ENCODE results near the gene C9orf57.
"Not testable (repeated sequence)": the region's sequence is repeated elsewhere in the genome, so short reads cannot be mapped to it uniquely, and the experiment has no call there.

The C9orf57 gene, protein sequence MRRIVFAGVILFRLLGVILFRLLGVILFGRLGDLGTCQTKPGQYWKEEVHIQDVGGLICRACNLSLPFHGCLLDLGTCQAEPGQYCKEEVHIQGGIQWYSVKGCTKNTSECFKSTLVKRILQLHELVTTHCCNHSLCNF

DNA sequence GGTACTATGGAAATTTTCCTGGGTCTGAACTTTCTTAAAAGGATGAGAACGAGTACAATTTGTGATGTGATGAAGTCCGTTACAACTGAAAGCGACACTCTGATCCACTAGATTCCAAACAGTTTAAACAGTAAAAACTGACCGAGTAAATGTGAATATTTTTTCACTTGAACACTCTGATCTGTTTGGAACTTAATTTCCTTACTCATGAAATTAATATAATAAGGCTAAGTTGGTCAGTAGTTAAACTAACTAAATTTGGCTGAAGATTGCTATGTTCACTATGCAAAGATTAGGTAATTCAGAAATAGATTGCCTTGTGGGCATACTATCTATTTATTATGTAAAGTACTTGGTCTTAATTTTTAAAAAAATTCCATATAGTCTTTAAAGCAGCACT is at the start of gene C9orf57:
C9orf57 (minus strand) TSS at position 101 of the 400 bp plus-strand sequence. CDS start 1,282 bp downstream, outside the sequence.
- no peak for DNase-seq

DNA sequence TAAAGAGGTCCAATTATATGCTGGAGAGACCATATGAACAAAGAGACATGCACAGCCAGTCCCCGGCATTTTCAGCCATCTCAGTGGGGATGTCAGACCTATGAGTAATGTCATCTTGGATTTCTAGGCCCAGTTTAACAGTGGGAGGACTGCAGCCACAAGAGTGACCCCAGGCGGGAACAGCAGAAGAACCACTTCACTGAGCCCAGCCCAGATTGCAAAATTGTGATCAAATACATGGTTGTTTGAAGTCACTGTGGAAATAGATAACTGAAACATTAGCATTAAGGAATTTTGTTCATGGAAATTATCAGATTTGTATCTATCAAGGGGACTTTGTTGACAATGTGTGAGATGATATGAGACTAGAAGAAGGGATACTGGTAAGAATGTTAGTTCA is 42.1 kb upstream of the C9orf57 start:
- DNase-seq: no peak

DNA sequence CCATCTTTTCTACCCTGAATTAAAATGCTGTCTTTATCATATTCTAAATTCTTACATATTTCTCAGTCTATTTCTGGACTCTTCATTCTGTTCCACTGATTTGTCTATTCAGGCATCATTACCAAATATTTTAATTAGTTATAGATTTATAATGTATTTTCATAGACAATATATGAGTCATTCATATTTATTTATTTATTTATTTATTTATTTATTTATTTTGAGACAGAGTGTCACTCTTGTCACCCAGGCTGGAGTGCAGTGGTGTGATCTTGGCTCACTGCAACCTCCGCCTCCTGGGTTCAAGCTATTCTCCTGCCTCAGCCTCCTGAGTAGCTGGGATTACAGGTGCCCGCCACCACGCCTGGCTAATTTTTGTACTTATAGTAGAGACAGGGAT is 35.1 kb upstream of the C9orf57 start:
- DNase-seq: not testable (repeated sequence)

DNA sequence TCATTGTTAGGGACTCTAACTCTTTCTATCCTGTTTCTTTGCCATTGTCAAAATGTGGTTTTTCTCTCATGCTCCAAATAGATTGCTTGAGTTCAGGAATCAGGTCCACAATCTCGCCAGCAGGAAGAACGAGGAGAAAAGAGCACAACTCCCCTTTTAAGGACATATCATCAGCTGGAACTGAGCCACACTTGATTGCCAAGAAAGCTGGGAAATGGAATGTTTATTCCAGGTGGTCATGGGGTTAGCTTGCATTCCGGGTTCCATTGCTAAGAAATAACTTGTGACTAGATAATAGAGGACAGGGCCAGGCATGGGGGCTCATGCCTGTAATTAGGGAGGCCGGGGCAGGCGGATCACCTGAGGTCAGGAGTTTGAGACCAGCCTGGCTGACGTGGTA is 32.4 kb upstream of the C9orf57 start:
- no peak for DNase-seq

DNA sequence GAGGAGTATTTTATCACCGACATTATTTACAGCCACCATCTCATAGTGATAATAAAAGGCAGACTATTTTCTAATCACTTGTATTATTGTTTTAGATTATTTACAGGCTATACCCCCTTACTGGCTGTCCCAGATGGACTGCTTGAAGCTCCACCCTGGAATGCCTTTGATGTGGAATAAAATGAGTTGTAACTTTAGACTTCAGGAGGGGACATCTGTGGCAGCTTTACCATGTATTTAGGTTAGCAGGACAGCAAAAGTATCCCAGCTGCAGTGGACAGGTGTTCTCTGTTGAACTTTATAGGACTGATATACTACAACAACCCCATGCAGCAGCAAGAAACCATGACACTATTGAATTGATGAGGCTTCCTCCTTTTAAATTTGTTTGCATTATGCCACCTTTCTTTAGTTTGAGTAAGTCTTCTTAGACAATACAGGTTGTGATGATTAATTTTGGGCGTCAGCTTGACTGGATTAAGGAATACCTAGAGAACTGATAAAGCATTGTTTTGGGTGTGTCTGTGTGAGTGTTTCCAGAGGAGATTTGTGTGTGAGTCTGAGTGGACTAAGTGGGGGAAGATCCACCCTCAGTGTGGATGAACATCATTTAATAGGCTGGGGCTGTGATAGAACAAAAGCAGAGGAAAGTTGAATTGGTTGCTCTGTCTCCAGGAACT is 29.2 kb upstream of the C9orf57 start:
- DNase-seq: no peak

DNA sequence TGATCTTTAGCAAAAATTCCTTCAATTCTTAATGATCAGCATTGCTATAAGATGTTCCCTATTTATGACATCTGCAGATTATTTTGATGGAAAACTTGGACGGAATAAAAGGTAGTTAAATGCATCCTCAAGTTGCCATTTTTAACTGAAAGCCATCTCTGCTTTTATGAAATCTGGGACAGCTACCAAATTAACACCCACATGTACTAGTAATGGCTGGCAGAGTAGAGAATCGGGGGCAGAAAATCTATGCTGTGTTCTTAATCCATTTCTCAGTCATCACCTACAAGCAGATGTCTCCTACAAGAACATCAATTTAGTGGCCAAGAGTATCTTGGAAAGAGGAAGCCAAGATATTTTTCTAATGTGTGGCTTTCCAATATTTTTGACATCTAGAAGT is 22.1 kb upstream of the C9orf57 start:
- no peak for DNase-seq

DNA sequence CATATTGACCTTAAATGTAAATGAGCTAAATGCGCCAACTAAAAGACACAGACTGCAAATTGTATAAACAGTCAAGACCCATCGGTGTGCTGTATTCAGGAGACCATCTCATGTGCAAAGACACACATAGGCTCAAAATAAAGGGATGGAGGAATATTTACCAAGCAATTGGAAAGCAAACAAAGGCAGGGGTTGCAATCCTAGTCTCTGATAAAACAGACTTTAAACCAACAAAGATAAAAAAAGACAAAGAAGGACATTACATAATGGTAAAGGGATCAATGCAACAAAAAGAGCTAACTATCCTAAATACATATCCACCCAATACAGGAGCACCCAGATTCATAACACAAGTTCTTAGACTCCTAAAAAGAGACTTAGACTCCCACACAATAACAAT is 14.3 kb upstream of the C9orf57 start:
- not testable (repeated sequence) for DNase-seq

DNA sequence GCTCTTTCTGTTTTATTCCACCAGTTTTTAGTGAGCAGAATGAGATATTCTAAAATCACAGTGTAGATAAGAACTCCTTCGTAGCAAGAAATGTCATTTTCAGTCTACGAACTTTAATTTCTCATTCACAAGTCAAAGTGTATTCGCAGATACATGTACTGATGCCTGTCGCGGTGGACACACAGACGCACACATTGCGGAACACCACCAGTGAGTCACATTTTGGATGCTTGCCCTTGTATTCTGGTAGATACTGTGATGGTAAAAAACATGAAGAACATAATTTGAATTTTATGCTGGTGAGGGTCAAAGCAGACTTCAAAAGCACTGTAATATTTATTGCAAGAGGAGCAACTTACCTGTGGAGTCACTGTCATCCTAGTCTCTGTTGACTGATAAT is 4.7 kb upstream of the C9orf57 start:
- DNase-seq: no peak

DNA sequence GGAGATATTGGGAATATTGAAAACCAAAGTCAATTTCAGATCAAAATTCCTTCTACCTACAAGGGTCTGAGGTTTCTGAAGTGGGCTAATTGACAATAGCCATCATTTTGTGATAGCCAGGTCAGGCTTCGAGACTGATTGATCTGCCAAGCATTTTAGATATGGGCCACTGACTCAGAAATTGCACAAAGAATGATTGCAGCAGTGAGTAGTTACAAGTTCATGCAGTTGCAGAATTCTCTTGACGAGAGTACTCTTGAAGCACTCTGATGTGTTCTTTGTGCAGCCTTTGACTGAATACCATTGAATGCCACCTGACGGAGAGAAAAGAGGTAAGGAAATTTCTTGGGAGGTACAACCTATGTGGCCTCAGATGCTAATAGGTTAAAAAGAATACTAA is 8.3 kb downstream of the C9orf57 start:
- DNase-seq: no peak

DNA sequence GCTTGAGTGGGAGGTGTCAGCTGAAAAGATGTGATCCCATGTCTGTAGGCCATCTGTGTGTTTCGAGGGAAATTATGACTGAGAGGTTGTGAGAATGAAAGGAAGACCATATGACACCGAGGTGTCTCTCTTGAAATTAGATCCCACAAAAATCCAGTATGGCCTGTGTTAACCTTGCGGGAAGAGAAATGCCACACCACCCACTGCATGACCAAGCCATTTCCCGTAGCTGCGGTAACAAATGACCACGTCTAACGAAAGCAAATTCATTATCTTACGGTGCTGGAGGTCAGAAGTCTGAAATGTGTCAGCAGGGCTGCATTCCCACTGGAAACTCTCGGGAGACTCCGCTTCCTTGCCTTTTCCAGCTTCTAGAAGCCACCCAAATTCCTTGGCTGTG is 11.6 kb downstream of the C9orf57 start:
- no peak for DNase-seq

DNA sequence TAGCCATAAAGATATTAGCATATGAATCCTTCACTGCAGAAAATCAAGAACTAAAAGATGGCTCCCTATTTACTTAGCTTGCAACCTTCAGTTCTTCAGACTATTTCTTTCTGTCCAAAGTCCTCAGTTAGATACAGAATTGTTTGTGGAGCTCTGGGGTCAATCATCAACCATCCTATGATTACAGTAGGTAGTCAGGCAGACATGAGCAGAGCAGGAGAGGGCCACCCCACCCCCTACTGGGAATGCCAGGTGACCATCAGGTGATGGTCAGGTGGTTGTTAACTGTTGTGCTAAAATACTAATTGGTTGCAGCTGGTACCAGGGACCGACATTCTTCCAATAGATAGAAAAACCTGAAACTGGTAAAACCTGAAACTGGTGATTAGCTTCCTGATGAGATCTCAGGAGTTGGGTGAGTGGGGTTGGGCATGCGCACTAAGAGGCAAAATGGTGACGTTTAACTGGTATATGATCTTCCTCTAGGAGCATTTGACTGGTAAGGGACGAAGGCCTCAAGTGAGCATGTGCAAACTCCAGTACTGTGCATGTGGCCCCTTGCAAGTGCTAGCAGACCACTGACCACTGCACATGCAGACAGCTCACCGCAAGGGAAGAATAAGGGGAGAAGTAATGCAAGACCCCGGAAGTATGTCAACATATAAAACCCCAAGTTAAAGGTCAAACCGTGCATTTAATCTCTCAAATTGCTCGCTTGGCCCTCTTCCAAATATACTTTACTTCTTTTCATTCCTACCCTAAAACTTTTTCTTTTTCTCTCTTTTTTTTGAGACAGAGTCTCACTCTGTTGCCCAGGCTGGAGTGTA is 13.6 kb downstream of the C9orf57 start:
- DNase-seq: no peak

DNA sequence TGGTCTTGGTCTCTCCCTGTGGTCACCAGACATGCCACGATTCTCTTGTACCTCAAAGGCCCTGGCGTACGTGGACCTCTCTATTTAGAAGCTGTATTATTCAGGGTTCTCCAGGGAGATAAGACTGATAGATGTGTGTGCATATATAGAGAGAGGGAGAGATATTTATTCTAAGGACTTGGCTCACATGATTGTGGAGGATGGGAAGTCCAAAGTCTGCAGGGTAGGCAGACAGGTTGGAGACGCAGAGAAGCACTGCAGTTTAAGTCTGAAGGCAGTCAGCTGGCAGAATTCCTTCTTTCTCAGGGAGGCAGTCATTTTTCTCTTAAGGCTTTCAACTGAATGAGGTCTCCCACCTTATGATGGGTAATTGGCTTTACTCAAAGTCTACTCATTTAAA is 16.3 kb downstream of the C9orf57 start:
- no peak for DNase-seq

DNA sequence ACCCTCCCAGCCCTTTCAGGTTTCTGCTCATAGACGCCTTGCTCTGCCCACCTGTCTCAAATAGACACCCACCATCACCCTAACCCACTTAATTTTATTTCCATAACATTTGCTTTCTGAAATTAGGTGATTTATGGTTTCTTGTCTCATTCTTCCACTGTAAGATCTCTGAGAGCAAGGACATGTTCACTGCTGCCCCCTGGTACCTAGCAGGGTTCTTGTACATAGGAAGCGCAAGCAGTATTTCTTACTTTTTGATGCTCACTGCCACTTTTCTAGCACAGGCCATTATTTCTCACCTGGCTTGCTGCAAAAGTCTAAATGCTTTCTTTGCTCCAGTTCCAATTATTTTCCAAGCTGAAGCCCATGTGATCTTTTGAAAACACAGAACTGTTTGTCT is 16.8 kb downstream of the C9orf57 start:
- no peak for DNase-seq

DNA sequence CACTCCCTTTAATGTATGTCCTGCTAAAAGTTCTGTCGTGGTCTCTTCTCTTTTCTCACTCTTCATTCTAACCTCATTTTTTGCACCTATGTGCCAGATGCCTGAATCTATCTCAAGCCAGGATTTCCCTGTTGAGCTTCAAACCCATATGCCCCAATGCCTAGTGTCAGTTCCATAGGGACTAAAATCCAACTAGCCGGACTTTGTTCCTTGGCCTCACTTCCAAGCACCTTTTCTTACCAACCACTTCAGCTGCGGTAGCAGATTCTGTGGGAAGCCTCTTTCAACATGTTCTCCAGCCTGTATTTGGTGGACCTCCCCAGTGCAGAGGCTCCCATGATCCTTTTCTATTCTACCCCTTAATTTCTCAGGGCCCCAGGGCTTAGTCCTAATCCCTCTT is 17.5 kb downstream of the C9orf57 start:
- DNase-seq: no peak

DNA sequence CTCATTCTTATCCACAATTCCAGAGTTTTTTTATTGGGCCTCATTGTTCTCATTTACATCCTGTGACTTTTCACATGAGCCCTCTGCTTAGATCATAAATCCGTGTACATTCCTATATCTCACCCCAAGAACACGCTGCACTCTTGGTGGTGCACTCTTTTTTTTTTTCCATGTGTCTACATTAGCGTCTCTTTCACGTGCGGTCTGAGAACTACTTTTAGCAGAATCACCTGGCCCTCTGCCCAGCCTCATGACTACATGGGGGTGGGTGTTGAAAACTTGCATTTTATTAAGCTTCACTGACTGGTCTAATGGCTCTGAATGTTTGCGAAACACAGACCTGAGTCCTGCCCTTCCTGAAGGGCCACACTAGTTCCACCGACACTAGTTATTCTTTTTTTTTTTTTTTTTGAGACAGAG is 18.6 kb downstream of the C9orf57 start:
- peak; percentile 1 for DNase-seq

DNA sequence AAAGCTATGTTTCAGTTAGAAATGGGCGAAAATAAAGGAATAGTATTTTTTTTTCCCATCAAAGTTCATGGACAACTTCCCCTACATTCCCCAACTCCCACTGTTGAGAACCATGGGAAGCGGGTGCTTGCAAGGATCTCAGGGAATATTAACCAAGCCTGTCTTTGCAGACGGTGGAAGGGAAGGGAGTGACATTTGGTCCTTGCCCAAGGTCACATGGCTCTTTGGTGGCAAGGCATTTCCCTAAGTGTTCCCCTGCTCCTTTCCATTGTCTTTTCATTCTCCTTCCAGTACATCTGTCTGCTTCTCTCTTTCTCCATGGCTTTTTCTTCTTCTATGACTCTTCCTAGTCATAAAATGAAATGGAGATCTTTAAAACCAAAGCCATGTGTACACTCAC is 19.0 kb downstream of the C9orf57 start:
- no peak for DNase-seq

DNA sequence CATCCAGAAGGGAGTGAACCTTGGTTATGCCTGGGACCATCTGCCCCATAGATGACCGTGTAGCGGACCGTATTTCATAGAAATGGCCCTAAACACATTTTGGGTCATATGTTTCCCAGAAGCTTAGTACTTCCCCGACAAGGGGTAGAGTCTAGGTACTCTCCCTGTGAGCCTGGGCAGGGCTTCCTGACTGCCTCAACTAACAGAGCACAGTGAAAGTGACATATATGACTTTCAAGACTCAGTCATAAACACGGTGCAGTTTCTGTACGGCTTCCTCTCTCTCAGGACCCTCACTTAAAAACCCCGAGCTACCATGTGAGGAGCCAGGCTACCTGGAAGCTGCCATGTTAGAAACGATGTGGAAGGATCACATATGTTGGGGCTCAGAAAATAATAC is 20.9 kb downstream of the C9orf57 start:
- no peak for DNase-seq

DNA sequence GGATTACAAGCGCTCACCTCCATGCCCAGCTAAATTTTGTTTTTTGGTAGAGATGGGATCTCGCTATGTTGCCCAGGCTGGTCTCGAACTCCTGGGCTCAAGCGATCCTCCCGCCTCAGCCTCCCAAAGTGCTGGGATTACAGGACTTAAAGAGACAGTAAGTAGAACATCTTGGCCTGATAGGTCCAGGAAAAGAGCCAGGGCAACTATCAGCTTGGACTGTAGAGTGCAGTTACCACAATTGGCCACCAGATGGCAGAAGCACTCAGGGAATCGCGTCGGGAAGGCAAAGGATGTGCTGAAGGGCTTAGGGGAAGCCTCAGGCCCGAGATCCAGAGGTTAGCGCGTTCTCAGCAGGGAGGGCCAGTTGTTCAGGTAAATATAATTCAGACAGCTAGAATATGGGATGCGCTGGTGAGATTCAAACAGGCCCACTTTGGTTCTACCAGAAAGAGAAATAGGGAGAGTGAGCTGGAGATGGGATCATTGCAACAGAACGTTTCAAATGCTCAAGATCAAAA is 21.5 kb downstream of the C9orf57 start:
- DNase-seq: peak; percentile 80

DNA sequence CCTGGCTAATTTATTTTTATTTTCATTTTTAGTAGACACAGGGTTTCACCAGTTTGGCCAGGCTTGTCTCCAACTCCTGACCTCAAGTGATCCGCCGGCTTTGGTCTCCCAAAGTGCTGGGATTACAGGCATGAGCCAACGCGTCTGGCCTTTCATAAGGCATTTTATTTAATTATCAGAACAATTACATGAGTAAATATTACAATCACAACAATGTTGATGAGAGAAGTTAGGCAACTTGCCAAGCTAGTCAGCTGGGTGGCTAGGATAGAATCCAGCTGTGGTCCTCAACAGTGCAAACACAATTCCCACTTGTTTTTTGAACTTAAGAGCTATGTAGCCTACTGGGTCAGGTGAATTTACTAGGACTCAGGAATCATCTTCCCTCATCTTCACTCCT is 22.0 kb downstream of the C9orf57 start:
- peak; percentile 74 for DNase-seq

DNA sequence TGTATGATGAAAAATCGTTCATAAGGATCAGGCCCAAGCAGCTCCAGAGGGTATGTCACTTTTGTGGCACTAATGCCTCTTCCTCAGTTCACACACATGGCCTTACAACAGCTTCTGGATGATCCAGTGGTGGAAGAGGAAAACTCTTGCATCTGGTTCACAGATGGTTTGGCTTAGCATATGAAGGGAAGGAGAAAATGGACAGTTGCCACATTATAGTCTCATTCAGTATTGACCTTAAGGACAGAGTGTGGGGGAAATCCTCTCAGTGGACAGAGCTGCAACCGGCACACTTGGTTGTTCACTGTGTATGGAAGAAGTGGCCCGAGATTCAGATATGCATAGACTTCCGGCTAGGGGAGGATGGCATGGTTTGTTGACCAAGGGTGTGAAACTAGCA is 22.8 kb downstream of the C9orf57 start:
- DNase-seq: no peak

DNA sequence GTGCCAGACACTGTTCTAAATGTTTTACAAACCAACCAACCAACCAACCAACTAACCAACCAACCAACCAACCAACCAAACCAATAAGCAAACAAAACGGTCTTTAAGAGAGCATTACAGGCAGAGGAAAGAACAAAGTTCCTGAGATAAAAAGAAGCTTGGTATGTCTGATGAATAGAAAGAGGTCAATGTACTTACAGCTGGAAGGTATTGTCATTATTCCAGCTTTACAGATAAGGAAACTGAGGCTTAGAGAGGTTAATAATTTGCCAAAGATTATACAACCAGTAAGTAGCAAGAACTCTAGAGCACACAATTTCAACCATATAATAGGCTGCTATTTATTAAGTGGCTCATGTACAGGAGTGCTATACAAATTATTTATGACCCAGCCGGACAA is 29.6 kb downstream of the C9orf57 start:
- DNase-seq: no peak

DNA sequence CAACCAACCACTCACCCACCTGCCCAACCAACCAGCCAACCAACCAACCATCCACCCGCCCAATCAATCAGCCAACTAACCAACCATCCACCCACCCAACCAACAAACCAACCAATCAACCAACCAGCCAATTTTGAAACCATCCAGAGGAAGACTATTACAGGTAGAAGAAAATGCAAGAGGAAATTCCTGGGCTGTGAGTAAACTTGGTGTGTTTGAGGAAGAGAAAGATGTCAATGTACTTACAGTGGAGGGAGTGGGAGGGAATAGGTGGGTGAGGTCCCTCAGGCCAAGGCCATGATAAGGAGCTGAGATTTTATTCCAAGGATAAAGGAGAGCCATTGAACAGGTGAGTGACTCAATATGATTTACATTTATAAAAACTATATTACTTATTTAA is 30.4 kb downstream of the C9orf57 start:
- no peak for DNase-seq

DNA sequence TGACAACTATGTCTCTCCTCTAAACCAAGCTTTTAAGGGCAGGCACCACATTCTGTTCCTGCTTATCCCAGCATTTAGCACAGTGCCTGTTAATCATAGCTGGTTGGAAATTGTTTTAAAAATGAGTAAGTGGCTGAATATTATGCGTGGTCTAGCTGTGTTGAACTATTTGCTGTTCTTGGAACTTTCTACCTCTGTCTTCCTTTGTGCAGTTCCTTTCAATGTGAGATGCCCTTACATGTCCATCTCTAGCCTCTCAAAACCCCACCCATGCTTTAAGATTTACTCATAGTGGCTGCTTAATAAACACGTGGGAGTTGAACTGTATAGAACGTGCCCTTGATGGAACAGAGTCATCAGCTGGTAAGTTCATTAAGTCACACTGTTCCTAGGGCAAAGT is 34.5 kb downstream of the C9orf57 start:
- no peak for DNase-seq

DNA sequence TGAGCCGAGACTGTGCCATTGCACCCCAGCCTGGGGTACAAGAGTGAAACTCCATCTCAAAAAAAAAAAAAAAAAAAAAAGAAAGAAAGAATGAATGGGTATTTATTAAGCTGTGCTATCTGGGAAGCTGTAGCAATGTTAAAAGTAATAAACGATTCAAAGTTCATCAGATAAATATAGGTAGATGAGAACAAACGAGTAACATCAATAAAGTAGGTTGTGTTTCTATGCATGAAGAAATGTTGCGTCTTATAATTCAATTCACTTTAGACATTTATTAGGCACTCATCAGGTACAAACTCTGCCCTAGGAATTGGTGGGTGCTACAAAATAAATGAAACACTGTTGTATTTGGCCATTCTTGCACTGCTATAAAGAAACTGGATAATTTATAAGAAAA is 36.8 kb downstream of the C9orf57 start:
- no peak for DNase-seq

All from NCI-H2029 treated with DMSO at 0.1 percent for 48 hours (cell line).